ENCODE data around the gene GAK.

Gene GAK

GRCh38 chr4:855880-856224, 76.3 kb downstream of the GAK start:
- TF ChIP-seq SIN3A (IDR thresholded peaks at IDR 0.05; ENCODE audit: borderline replicate concordance, insufficient read depth, low read length) = no peak

- TF ChIP-seq FOXP2 (optimal IDR thresholded peaks at IDR 0.05; ENCODE audit: borderline replicate concordance, extremely low read depth, extremely low read length, insufficient read depth) = no peak
- TF ChIP-seq SIN3A (IDR thresholded peaks at IDR 0.05; ENCODE audit: borderline replicate concordance, insufficient read depth, low read length) = no peak
- no peak for TF ChIP-seq REST (IDR thresholded peaks at IDR 0.05; ENCODE audit: insufficient read depth in 1 of 2, low read depth in 2 of 2, low read length in 2 of 2)
- no peak for TF ChIP-seq TAF1 (IDR thresholded peaks at IDR 0.05; ENCODE audit: borderline replicate concordance, insufficient read depth, low read length)
- no peak for TF ChIP-seq POLR2AphosphoS5 (IDR thresholded peaks at IDR 0.05; ENCODE audit: low read depth, low read length)
Measured at GRCh38 chr4:854356-854755, 77.8 kb downstream of the GAK start.

- TF ChIP-seq REST (IDR thresholded peaks at IDR 0.05; ENCODE audit: insufficient read depth in 1 of 2, low read depth in 2 of 2, low read length in 2 of 2) (no peak), SIN3A (IDR thresholded peaks at IDR 0.05; ENCODE audit: borderline replicate concordance, insufficient read depth, low read length) (no peak), TAF1 (IDR thresholded peaks at IDR 0.05; ENCODE audit: borderline replicate concordance, insufficient read depth, low read length) (no peak), POLR2AphosphoS5 (IDR thresholded peaks at IDR 0.05; ENCODE audit: low read depth, low read length) (no peak), FOXP2 (optimal IDR thresholded peaks at IDR 0.05; ENCODE audit: borderline replicate concordance, extremely low read depth, extremely low read length, insufficient read depth) (no peak)
Measured at GRCh38 chr4:853416-853781, 78.7 kb downstream of the GAK start.

- no peak for TF ChIP-seq POLR2AphosphoS5 (IDR thresholded peaks at IDR 0.05; ENCODE audit: low read depth, low read length)
- TF ChIP-seq FOXP2 (optimal IDR thresholded peaks at IDR 0.05; ENCODE audit: borderline replicate concordance, extremely low read depth, extremely low read length, insufficient read depth) = no peak
- TF ChIP-seq REST (IDR thresholded peaks at IDR 0.05; ENCODE audit: insufficient read depth in 1 of 2, low read depth in 2 of 2, low read length in 2 of 2) = no peak
- no peak for TF ChIP-seq SIN3A (IDR thresholded peaks at IDR 0.05; ENCODE audit: borderline replicate concordance, insufficient read depth, low read length)
Measured at GRCh38 chr4:851701-852430, 80.2 kb downstream of the GAK start.

GRCh38 chr4:850323-850945, 81.7 kb downstream of the GAK start:
- TF ChIP-seq POLR2AphosphoS5 (IDR thresholded peaks at IDR 0.05; ENCODE audit: low read depth, low read length) (no peak), FOXP2 (optimal IDR thresholded peaks at IDR 0.05; ENCODE audit: borderline replicate concordance, extremely low read depth, extremely low read length, insufficient read depth) (no peak), REST (IDR thresholded peaks at IDR 0.05; ENCODE audit: insufficient read depth in 1 of 2, low read depth in 2 of 2, low read length in 2 of 2) (no peak), SIN3A (IDR thresholded peaks at IDR 0.05; ENCODE audit: borderline replicate concordance, insufficient read depth, low read length) (no peak)
